HepG2 (cell line): ENCODE measurements around the gene SCARB2. TPM values are rescaled to one million over a fixed set of nuclear protein-coding genes. Genes with fewer than 3 reads are reported as not detected.
A peak's percentile ranks its signal among the peaks of the same experiment; 100 is the strongest.

ENCODE experiments used
- CHCHD3 ChIP-seq: sonication (generic); formaldehyde crosslinking; IDR thresholded peaks from 2 replicates; pipeline ENCODE4 v1.8.0; 2022; ENCODE audit warnings: mild to moderate bottlenecking, missing genetic modification reagents, moderate library complexity
- KAT7 ChIP-seq: IDR thresholded peaks from 2 replicates; pipeline ENCODE4 v1.6.1; 2018; ENCODE audit warnings: borderline replicate concordance, missing compliant biosample characterization
- KDM5B ChIP-seq: sonication (generic); formaldehyde crosslinking; IDR thresholded peaks from 2 replicates; pipeline ENCODE4 v1.4.0; 2020; ENCODE audit warnings: missing genetic modification reagents, mild to moderate bottlenecking, borderline replicate concordance
- LCORL ChIP-seq, 2 experiments: fragments of 450-650 bp in 1 of 2; sonication (generic) in 1 of 2; formaldehyde crosslinking in 1 of 2; IDR thresholded peaks; 2 replicates each; pipeline versions ENCODE4 v1.5.0 to v1.6.1; 2017 to 2020; ENCODE audit warnings: antibody characterized with exemption in 1 of 2, missing genetic modification reagents in 1 of 2
- MTA1 ChIP-seq: sonication (generic); formaldehyde crosslinking; IDR thresholded peaks from 2 replicates; pipeline ENCODE4 v1.4.0; 2020; ENCODE audit warnings: missing genetic modification reagents, mild to moderate bottlenecking, borderline replicate concordance
- MTF1 ChIP-seq: sonication (generic); formaldehyde crosslinking; IDR thresholded peaks from 2 replicates; pipeline ENCODE4 v1.5.0; 2020; ENCODE audit warnings: missing genetic modification reagents
- NFKB2 ChIP-seq: sonication (generic); formaldehyde crosslinking; IDR thresholded peaks from 2 replicates; pipeline ENCODE4 v1.4.0; 2020; ENCODE audit warnings: missing genetic modification reagents, borderline replicate concordance
- POLR2AphosphoS2 ChIP-seq: IDR thresholded peaks from 2 replicates; pipeline ENCODE4 v1.6.1; 2011; ENCODE audit warnings: low read depth, low read length, improper control_type of control experiment
- ZNF20 ChIP-seq: sonication (generic); formaldehyde crosslinking; IDR thresholded peaks from 2 replicates; pipeline ENCODE4 v1.4.0; 2020; ENCODE audit warnings: mild to moderate bottlenecking, moderate library complexity, missing genetic modification reagents
- ZNF430 ChIP-seq: sonication (generic); formaldehyde crosslinking; IDR thresholded peaks from 2 replicates; pipeline ENCODE4 v1.9.0; 2021; ENCODE audit warnings: mild to moderate bottlenecking, missing genetic modification reagents
- ZNF501 ChIP-seq: sonication (generic); formaldehyde crosslinking; IDR thresholded peaks from 2 replicates; pipeline ENCODE4 v1.5.1; 2020; ENCODE audit warnings: mild to moderate bottlenecking, moderate library complexity, missing genetic modification reagents
- ZNF598 ChIP-seq: sonication (generic); formaldehyde crosslinking; IDR thresholded peaks from 2 replicates; pipeline ENCODE4 v1.5.1; 2020; ENCODE audit warnings: mild to moderate bottlenecking, missing genetic modification reagents, borderline replicate concordance
- ZNF619 ChIP-seq: sonication (generic); formaldehyde crosslinking; IDR thresholded peaks from 2 replicates; pipeline ENCODE4 v1.4.0; 2020; ENCODE audit warnings: mild to moderate bottlenecking, missing genetic modification reagents
- polyA plus RNA-seq, 8 experiments: library from polyadenylated mRNA; depleted of rRNA in 3 of 8; stranded (reverse) in 7 of 8; unstranded in 1 of 8; fragments of >200 nt; fragmentation: Illumina TruSeq in 4 of 8; extraction: Trizol in 4 of 8; gene quantifications; 2 replicates each; pipeline versions ENCODE4 v1.2.1 to v1.2.3, GENCODE V29; 2011 to 2016; ENCODE audit warnings: low read depth in 4 of 8, missing spikeins in 1 of 8, mixed read lengths in 1 of 8; ENCODE audit not compliant: insufficient read depth in 1 of 8
- total RNA-seq, 5 experiments: library from RNA; depleted of rRNA; stranded (reverse); fragments of >200 nt; fragmentation: Illumina TruSeq; extraction: Trizol; gene quantifications; 2 replicates each; pipeline ENCODE4 v1.2.3, GENCODE V29; 2016; ENCODE audit warnings: low read depth in 1 of 5
- TF ChIP-seq, protein P1 (sequence below): sonication (generic); formaldehyde crosslinking; IDR thresholded peaks from 2 replicates; pipeline ENCODE4 v1.4.0; 2020; ENCODE audit warnings: missing genetic modification reagents
- TF ChIP-seq, protein P2 (sequence below): sonication (generic); formaldehyde crosslinking; IDR thresholded peaks from 2 replicates; pipeline ENCODE4 v1.9.0; 2022; ENCODE audit warnings: low read depth, missing genetic modification reagents
- TF ChIP-seq, protein P3 (sequence below), 2 experiments: sonication (generic) in 1 of 2; formaldehyde crosslinking in 1 of 2; IDR thresholded peaks; 2 replicates each; pipeline versions ENCODE4 v1.5.1 to v1.6.1; 2011 to 2020; ENCODE audit warnings: borderline replicate concordance in 1 of 2, low read depth in 1 of 2, low read length in 1 of 2, mild to moderate bottlenecking in 1 of 2, missing genetic modification reagents in 1 of 2, moderate library complexity in 1 of 2
- TF ChIP-seq, protein P4 (sequence below): sonication (generic); formaldehyde crosslinking; IDR thresholded peaks from 2 replicates; pipeline ENCODE4 v1.4.0; 2020; ENCODE audit warnings: missing genetic modification reagents, mild to moderate bottlenecking, borderline replicate concordance

Gene SCARB2
- total and polyA plus RNA-seq, 2 of the 13 experiments (the other 11 are each of a cell fraction or from before 2014, with no cell fraction given) = 40.6 to 43.4 TPM

DNA sequence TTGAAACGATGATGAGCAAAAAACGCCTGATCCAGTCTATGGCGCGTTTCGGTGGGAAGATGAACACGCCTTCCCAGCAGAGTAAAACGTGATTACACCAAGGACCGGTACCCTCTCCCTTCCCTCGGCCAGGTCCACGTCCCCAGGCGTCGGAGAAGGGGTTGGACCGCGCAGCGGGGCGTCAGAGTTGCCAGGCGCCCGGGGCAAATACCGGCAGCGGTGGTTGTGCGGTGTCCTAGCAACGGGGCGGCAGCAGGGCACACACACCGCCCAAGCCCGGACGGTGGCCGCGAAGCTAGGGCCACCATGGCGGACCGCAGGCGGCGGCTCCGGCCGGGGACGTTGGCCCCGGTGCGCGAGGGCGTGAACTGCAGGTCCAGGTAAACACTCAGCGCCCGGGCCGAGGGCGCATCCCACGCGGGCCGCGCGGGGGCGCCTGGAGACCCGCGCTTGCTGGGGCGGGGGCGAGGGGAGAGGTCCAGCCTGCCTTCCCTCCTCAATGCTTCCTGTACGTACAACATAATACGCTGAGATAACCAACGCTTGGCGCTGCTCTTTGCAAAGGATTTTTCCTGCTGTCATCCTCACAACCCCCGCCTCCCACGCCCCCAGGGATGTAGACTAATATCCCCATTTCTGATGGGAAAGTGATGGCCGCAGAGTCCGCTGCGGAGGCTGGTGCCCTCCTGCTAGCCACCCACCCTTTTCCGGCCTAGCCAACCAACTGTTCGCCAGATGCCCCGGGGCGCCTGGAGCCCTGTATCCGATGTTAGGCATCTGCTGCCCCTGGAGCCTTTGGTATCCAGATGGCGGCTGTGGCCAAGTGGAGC is 38.0 kb upstream of the SCARB2 start, which contains the start of gene FAM47E (continued):
- TF ChIP-seq, protein P1, sequence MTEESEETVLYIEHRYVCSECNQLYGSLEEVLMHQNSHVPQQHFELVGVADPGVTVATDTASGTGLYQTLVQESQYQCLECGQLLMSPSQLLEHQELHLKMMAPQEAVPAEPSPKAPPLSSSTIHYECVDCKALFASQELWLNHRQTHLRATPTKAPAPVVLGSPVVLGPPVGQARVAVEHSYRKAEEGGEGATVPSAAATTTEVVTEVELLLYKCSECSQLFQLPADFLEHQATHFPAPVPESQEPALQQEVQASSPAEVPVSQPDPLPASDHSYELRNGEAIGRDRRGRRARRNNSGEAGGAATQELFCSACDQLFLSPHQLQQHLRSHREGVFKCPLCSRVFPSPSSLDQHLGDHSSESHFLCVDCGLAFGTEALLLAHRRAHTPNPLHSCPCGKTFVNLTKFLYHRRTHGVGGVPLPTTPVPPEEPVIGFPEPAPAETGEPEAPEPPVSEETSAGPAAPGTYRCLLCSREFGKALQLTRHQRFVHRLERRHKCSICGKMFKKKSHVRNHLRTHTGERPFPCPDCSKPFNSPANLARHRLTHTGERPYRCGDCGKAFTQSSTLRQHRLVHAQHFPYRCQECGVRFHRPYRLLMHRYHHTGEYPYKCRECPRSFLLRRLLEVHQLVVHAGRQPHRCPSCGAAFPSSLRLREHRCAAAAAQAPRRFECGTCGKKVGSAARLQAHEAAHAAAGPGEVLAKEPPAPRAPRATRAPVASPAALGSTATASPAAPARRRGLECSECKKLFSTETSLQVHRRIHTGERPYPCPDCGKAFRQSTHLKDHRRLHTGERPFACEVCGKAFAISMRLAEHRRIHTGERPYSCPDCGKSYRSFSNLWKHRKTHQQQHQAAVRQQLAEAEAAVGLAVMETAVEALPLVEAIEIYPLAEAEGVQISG (CRISPR knock-in tag) = peak; percentile 72
- TF ChIP-seq LCORL (IDR thresholded peaks at IDR 0.05) (no peak), LCORL (CRISPR knock-in tag; IDR thresholded peaks at IDR 0.05) (peak; percentile 77), CHCHD3 (no peak), ZNF501 (CRISPR knock-in tag) (peak; percentile 94), ZNF20 (CRISPR knock-in tag) (no peak), NFKB2 (peak; percentile 59; the same call in 1 of the 2 replicates), KDM5B (CRISPR knock-in tag) (peak; percentile 93), ZNF430 (no peak), KAT7 (0 out of 2 replicates have a peak, but pooled peaks have one; percentile 65), ZNF598 (CRISPR knock-in tag) (0 out of 2 replicates have a peak, but pooled peaks have one; percentile 76), MTF1 (CRISPR knock-in tag) (no peak), MTA1 (CRISPR knock-in tag) (peak; percentile 66; the same call in 1 of the 2 replicates), ZNF619 (peak; percentile 37; the same call in 1 of the 2 replicates), POLR2AphosphoS2 (no peak)
- TF ChIP-seq, protein P2, sequence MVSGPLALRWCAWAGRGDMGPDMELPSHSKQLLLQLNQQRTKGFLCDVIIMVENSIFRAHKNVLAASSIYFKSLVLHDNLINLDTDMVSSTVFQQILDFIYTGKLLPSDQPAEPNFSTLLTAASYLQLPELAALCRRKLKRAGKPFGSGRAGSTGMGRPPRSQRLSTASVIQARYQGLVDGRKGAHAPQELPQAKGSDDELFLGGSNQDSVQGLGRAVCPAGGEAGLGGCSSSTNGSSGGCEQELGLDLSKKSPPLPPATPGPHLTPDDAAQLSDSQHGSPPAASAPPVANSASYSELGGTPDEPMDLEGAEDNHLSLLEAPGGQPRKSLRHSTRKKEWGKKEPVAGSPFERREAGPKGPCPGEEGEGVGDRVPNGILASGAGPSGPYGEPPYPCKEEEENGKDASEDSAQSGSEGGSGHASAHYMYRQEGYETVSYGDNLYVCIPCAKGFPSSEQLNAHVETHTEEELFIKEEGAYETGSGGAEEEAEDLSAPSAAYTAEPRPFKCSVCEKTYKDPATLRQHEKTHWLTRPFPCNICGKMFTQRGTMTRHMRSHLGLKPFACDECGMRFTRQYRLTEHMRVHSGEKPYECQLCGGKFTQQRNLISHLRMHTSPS (CRISPR knock-in tag) = peak; percentile 46; the same call in 1 of the 2 replicates
- TF ChIP-seq, protein P3, sequence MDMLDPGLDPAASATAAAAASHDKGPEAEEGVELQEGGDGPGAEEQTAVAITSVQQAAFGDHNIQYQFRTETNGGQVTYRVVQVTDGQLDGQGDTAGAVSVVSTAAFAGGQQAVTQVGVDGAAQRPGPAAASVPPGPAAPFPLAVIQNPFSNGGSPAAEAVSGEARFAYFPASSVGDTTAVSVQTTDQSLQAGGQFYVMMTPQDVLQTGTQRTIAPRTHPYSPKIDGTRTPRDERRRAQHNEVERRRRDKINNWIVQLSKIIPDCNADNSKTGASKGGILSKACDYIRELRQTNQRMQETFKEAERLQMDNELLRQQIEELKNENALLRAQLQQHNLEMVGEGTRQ (IDR thresholded peaks at IDR 0.05; ENCODE audit: low read depth, low read length) = no peak
- TF ChIP-seq, protein P3 (CRISPR knock-in tag; IDR thresholded peaks at IDR 0.05; ENCODE audit: borderline replicate concordance) = peak; percentile 34; the same call in 1 of the 2 replicates
- TF ChIP-seq, protein P4, sequence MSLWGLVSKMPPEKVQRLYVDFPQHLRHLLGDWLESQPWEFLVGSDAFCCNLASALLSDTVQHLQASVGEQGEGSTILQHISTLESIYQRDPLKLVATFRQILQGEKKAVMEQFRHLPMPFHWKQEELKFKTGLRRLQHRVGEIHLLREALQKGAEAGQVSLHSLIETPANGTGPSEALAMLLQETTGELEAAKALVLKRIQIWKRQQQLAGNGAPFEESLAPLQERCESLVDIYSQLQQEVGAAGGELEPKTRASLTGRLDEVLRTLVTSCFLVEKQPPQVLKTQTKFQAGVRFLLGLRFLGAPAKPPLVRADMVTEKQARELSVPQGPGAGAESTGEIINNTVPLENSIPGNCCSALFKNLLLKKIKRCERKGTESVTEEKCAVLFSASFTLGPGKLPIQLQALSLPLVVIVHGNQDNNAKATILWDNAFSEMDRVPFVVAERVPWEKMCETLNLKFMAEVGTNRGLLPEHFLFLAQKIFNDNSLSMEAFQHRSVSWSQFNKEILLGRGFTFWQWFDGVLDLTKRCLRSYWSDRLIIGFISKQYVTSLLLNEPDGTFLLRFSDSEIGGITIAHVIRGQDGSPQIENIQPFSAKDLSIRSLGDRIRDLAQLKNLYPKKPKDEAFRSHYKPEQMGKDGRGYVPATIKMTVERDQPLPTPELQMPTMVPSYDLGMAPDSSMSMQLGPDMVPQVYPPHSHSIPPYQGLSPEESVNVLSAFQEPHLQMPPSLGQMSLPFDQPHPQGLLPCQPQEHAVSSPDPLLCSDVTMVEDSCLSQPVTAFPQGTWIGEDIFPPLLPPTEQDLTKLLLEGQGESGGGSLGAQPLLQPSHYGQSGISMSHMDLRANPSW (CRISPR knock-in tag) = no peak
